Vagina (tissue), 2 donors: ENCODE results near the gene PER2. TPM values are rescaled to one million over a fixed set of nuclear protein-coding genes. Genes with fewer than 3 reads are reported as not detected.

Experiments used
- DNase-seq, 2 donors: peaks; one replicate each; pipeline ENCODE4 v3.0.0-alpha.2; 2017; ENCODE audit errors: extremely low spot score in 2 of 2
- H3K27ac ChIP-seq: fragments of 200-600 bp; sonication (generic); one replicate; pipeline ENCODE4 v1.5.1; 2019
- H3K27me3 ChIP-seq: fragments of 200-600 bp; sonication (generic); one replicate; pipeline ENCODE4 v1.5.1; 2019
- H3K36me3 ChIP-seq, 2 donors: fragments of 200-600 bp; sonication (generic); one replicate each; pipeline ENCODE4 v1.5.1; 2017 to 2019
- H3K4me1 ChIP-seq: fragments of 200-600 bp; sonication (generic); one replicate; pipeline ENCODE4 v1.5.1; 2019
- H3K4me3 ChIP-seq, 2 donors: fragments of 200-600 bp; sonication (generic); 1 replicate in 1 of 2; 2 replicates in 1 of 2; pipeline ENCODE4 v1.5.1; 2016 to 2019
- H3K9me3 ChIP-seq: fragments of 200-600 bp; sonication (generic); one replicate; pipeline ENCODE4 v1.5.1; 2019
- POLR2A ChIP-seq, 2 donors: fragments of 450-650 bp; IDR thresholded peaks; one replicate each; pipeline ENCODE4 v1.6.1; 2017; ENCODE audit warnings: antibody characterized with exemption in 2 of 2, mild to moderate bottlenecking in 2 of 2, moderate library complexity in 2 of 2
- POLR2AphosphoS5 ChIP-seq, 2 donors: sonication (generic); formaldehyde crosslinking; IDR thresholded peaks; one replicate each; pipeline ENCODE4 v1.9.0; 2017; ENCODE audit warnings: antibody characterized with exemption in 2 of 2, mild to moderate bottlenecking in 2 of 2, low read depth in 1 of 2; ENCODE audit not compliant: insufficient read depth in 1 of 2
- intact Hi-C: fragments of 100-400 bp; cut with DNase I; formaldehyde crosslinking; loops from one replicate; pipeline ENCODE4 v1.15.1; 2023
- total RNA-seq: library from RNA; depleted of rRNA; stranded (reverse); fragments of >200 nt; gene quantifications from one replicate; pipeline ENCODE4 v1.2.3, GENCODE V29; 2016
- TF ChIP-seq, protein P1 (sequence below), 3 experiments: fragments of 450-650 bp in 2 of 3; fragments of 200-600 bp in 1 of 3; sonication (generic) in 1 of 3; IDR thresholded peaks; one replicate each; pipeline ENCODE4 v1.5.1; 2017 to 2019; ENCODE audit warnings: antibody characterized with exemption in 3 of 3, mild to moderate bottlenecking in 2 of 3, moderate library complexity in 2 of 3

Gene PER2
- total RNA-seq, 1 donor from 2014 or later: 21.1 TPM

DNA sequence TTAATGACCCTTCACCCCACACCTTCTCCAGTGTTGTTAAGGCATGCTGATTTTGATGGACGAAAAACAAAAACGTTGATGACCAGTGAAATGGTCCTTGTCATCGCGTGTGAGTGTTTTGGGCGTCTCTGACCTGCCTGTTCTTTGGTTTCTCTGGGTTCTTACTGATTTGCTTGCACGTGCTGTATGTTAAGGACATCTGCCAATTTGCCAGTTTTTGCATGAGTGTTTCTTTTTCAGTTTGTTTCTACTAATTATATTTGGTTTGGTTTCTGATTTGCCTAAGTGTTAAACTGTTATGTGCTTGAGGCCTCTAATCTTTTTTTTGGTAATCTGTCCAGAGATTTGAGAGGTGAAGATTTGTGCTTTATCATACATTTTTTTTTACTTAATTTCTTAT is 46.5 kb upstream of the PER2 start:
- no peaks in the 10 kb centered on the region for H3K27me3 ChIP-seq
- H3K4me3 ChIP-seq: no peak overlapping the region
- no peak overlapping the region for H3K27ac ChIP-seq
- TF ChIP-seq POLR2A (IDR thresholded peaks at IDR 0.05): no peak
- no peak for DNase-seq
- no peaks in the 10 kb centered on the region for H3K9me3 ChIP-seq
- no peaks in the 10 kb centered on the region for H3K4me1 ChIP-seq
- peaks cover 0 to 6% of the 10 kb centered on the region in 2 donors for H3K36me3 ChIP-seq
- intact Hi-C loops: no loop called here

DNA sequence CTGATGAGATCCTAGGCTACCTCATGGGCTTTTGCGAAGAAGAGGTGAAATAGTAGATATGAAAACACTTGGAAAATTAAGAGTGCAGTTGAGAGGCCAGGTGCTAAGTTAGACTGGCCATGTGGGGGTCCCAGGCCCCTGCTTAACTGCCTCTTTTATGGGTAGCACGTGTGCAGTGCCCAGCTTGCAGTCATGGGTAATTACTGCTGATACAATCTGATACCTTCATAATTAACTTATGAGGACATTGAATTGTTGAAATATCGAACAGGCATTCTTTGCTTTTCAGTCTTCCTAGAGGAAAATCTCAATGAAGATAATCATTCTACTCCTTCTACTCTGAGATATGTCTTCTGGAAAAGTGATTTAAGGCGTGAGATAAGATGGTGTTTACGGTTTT is 43.5 kb upstream of the PER2 start:
- TF ChIP-seq POLR2AphosphoS5 (IDR thresholded peaks at IDR 0.05; ENCODE audit: insufficient read depth in 1 of 2, low read depth in 1 of 2) (no peak), POLR2A (IDR thresholded peaks at IDR 0.05) (no peak)
- TF ChIP-seq, protein P1, sequence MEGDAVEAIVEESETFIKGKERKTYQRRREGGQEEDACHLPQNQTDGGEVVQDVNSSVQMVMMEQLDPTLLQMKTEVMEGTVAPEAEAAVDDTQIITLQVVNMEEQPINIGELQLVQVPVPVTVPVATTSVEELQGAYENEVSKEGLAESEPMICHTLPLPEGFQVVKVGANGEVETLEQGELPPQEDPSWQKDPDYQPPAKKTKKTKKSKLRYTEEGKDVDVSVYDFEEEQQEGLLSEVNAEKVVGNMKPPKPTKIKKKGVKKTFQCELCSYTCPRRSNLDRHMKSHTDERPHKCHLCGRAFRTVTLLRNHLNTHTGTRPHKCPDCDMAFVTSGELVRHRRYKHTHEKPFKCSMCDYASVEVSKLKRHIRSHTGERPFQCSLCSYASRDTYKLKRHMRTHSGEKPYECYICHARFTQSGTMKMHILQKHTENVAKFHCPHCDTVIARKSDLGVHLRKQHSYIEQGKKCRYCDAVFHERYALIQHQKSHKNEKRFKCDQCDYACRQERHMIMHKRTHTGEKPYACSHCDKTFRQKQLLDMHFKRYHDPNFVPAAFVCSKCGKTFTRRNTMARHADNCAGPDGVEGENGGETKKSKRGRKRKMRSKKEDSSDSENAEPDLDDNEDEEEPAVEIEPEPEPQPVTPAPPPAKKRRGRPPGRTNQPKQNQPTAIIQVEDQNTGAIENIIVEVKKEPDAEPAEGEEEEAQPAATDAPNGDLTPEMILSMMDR (IDR thresholded peaks at IDR 0.05): no peak
- Histone ChIP-seq H3K4me1 (no peaks in the 10 kb centered on the region), H3K27me3 (no peaks in the 10 kb centered on the region), H3K9me3 (no peaks in the 10 kb centered on the region), H3K4me3 (no peak overlapping the region), H3K36me3 (peaks cover 0 to 35% of the 10 kb centered on the region in 2 donors), H3K27ac (no peak overlapping the region)
- intact Hi-C loops: no loop called here
- no peak for DNase-seq

DNA sequence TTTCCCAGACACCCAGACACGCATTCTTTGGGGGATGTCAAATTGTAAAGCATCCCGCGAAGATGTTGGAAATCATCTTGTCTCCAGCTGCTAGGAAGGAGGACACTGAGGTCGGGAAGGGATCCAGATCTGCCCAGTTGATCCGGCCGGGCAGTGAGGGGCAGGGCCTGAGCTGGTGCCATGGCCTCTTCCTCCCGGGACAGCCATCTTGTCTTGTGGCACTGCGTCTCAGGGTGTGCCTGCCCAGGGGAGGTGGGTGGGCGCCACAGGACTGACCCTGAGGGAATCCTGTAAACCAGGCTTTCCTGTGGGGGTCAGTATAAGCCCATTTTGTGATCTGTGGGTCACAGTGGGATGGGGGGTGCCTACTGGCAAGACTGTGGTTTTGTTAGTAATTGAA is 42.0 kb upstream of the PER2 start:
- no peak for DNase-seq
- intact Hi-C loops: no loop called here
- TF ChIP-seq, protein P1 (IDR thresholded peaks at IDR 0.05): no peak
- TF ChIP-seq POLR2AphosphoS5 (IDR thresholded peaks at IDR 0.05; ENCODE audit: insufficient read depth in 1 of 2, low read depth in 1 of 2) (no peak), POLR2A (IDR thresholded peaks at IDR 0.05) (no peak)
- Histone ChIP-seq H3K27me3 (no peaks in the 10 kb centered on the region), H3K4me1 (no peaks in the 10 kb centered on the region), H3K4me3 (no peak overlapping the region), H3K27ac (no peak overlapping the region), H3K36me3 (peaks cover 0 to 46% of the 10 kb centered on the region in 2 donors), H3K9me3 (no peaks in the 10 kb centered on the region)

DNA sequence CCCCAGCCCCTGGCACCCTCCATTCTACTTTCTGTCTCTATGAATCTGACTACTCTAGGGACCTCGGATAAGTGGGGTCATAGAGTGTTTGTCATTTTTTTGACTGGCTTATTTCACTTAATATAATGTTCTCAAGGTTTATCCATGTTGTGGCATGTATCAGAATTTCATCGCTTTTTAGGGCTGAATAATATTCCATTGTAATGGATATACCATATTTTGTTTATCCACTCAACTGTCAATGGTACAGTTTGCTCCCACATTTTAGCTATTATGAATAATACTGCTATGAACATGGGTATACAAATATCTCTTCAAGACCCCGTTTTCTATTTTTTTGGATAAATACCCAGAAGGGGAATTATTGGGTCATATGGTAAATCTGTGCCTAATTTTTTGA is 39.3 kb upstream of the PER2 start:
- Histone ChIP-seq H3K4me3 (no peak overlapping the region), H3K36me3 (peaks cover 0 to 46% of the 10 kb centered on the region in 2 donors), H3K4me1 (no peaks in the 10 kb centered on the region), H3K27ac (no peak overlapping the region), H3K9me3 (no peaks in the 10 kb centered on the region), H3K27me3 (no peaks in the 10 kb centered on the region)
- intact Hi-C loops: no loop called here
- TF ChIP-seq POLR2A (IDR thresholded peaks at IDR 0.05) (no peak), POLR2AphosphoS5 (IDR thresholded peaks at IDR 0.05; ENCODE audit: insufficient read depth in 1 of 2, low read depth in 1 of 2) (no peak)
- TF ChIP-seq, protein P1 (IDR thresholded peaks at IDR 0.05): no peak
- no peak for DNase-seq

DNA sequence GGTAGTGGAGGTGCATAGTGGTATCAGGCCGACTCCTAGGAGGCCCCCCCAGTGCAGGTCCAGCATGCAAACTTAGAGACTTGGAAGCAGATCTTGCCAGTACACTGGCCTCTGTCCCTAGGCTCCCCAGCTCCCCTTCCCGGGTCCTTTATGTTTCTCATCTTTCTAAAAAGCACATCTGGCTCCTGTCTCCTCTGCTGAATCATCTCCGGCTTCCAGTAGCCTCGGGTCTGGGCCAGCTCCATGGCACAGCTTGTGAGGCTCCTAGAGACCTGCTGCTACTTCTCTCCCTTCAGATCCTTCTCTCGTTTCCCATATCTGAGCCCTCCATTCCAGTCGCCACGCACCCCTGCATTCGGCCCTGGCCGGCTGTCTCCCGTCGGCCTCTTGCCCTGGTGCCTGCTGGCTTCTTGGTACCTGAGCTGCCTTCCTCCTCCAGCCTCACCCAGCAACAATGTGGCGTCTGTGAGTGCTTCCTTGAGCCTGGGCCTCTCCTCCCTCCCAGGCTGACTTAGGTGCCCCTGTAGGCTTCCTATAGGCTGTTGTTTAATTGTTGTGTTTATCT is 38.5 kb upstream of the PER2 start:
- DNase-seq: no peak

More for the DNA sequence above, 38.5 kb upstream of the PER2 start:
- Histone ChIP-seq H3K27me3 (no peaks in the 10 kb centered on the region), H3K4me1 (peaks cover 2% of the 10 kb centered on the region), H3K36me3 (peaks cover 0 to 46% of the 10 kb centered on the region in 2 donors), H3K27ac (no peak overlapping the region), H3K4me3 (no peak overlapping the region), H3K9me3 (no peaks in the 10 kb centered on the region)
- intact Hi-C loops: no loop called here
- TF ChIP-seq POLR2AphosphoS5 (IDR thresholded peaks at IDR 0.05; ENCODE audit: insufficient read depth in 1 of 2, low read depth in 1 of 2) (no peak), POLR2A (IDR thresholded peaks at IDR 0.05) (no peak)
- TF ChIP-seq, protein P1 (IDR thresholded peaks at IDR 0.05): no peak
